HCT116 (cell line): Measurements from ENCODE around the gene SCAMP1. TPM values are rescaled to one million over a fixed set of nuclear protein-coding genes. Genes with fewer than 3 reads are reported as not detected.

Experiments used
- ATAC-seq: fragments of 200-7000 bp; cut with Tn5 transposase; 2 replicates; pipeline ENCODE4 v1.9.1; 2020; ENCODE audit warnings: mild to moderate bottlenecking, moderate library complexity
- BruUV-seq: library from RNA; stranded (reverse); fragments of 400-500 nt; replicated peaks from 2 replicates; lab custom pipeline; 2021; lab: Mats Ljungman, UMichigan
- CTCF ChIA-PET: fragments of 300-600 bp; sonication (Branson Sonifier 250); formaldehyde crosslinking; loops from one replicate; lab custom pipeline; 2021; ENCODE audit warnings: antibody characterized with exemption; lab: Charles Lee
- POLR2A ChIA-PET: fragments of 300-600, 350-600 bp; sonication (Branson Sonifier 250); formaldehyde crosslinking; loops from one replicate; lab custom pipeline; 2021; ENCODE audit warnings: antibody characterized with exemption; lab: Charles Lee
- RAD21 ChIA-PET, 2 experiments: fragments of 300-600 bp; sonication (Branson Sonifier 250); formaldehyde crosslinking; loops; one replicate each; lab custom pipeline; 2023; ENCODE audit warnings: low total read pairs in 2 of 2; ENCODE audit not compliant: uncharacterized antibody in 2 of 2, unreplicated experiment in 2 of 2, low non-redundant PET in 1 of 2; lab: Charles Lee
- DNase-seq: peaks from one replicate; pipeline ENCODE4 v3.0.0-alpha.2; 2010; ENCODE audit warnings: low read depth, low spot score
- H2AFZ ChIP-seq: fragments of 200-600 bp; shearing (Covaris generic), sonication (generic); 2 replicates; pipeline ENCODE4 v1.6.1; 2017; ENCODE audit warnings: low read depth, mixed run types, mixed read lengths, antibody characterized with exemption, low read length; ENCODE audit not compliant: poor library complexity, severe bottlenecking
- H3K27ac ChIP-seq: 2 replicates; pipeline ENCODE4 v1.5.1; 2012; ENCODE audit warnings: low read depth, low read length
- H3K27me3 ChIP-seq: fragments of 200-600 bp; sonication (generic); 2 replicates; pipeline ENCODE4 v1.6.1; 2016; ENCODE audit warnings: mixed run types, low read length, mixed read lengths; ENCODE audit not compliant: insufficient read depth
- H3K36me3 ChIP-seq, 2 experiments: fragments of 200-500 bp in 1 of 2; fragments of 200-600 bp in 1 of 2; sonication (Bioruptor generic) in 1 of 2; sonication (generic) in 1 of 2; 2 replicates each; pipeline versions ENCODE4 v1.5.1 to v1.6.1; 2014 to 2016; ENCODE audit warnings: low read length in 2 of 2, inconsistent platforms in 1 of 2, mixed read lengths in 1 of 2, mixed run types in 1 of 2; ENCODE audit not compliant: insufficient read depth in 2 of 2, control insufficient read depth in 1 of 2
- H3K4me1 ChIP-seq, 2 experiments: fragments of 200-600 bp in 1 of 2; sonication (generic) in 1 of 2; 2 replicates each; pipeline versions ENCODE4 v1.5.1 to v1.6.1; 2012 to 2017; ENCODE audit warnings: low read length in 2 of 2, inconsistent platforms in 1 of 2, mild to moderate bottlenecking in 1 of 2, mixed read lengths in 1 of 2, mixed run types in 1 of 2, moderate library complexity in 1 of 2; ENCODE audit not compliant: insufficient read depth in 2 of 2, control insufficient read depth in 1 of 2
- H3K4me2 ChIP-seq: fragments of 200-600 bp; sonication (generic); 2 replicates; pipeline ENCODE4 v1.6.1; 2017; ENCODE audit warnings: mixed run types, low read length, mixed read lengths
- H3K4me3 ChIP-seq, 2 experiments: fragments of 200-600 bp in 1 of 2; sonication (generic) in 1 of 2; replicated peaks in 1 of 2; 2 replicates each; pipeline ENCODE4 v1.5.1; 2011 to 2016; ENCODE audit warnings: low read length in 2 of 2, control low read depth in 1 of 2, low read depth in 1 of 2, mild to moderate bottlenecking in 1 of 2, mixed read lengths in 1 of 2, mixed run types in 1 of 2
- H3K79me2 ChIP-seq: fragments of 200-600 bp; sonication (generic); 2 replicates; pipeline ENCODE4 v1.6.1; 2017; ENCODE audit warnings: mild to moderate bottlenecking, mixed run types, low read length, moderate library complexity, mixed read lengths; ENCODE audit not compliant: insufficient read depth
- H3K9ac ChIP-seq: fragments of 200-600 bp; sonication (generic); 2 replicates; pipeline ENCODE4 v1.6.1; 2016; ENCODE audit warnings: low read length, mixed read lengths
- H3K9me2 ChIP-seq: fragments of 200-600 bp; sonication (generic), shearing (Covaris generic); 2 replicates; pipeline ENCODE4 v1.6.1; 2017; ENCODE audit warnings: mixed run types, mild to moderate bottlenecking, moderate library complexity; ENCODE audit not compliant: insufficient read depth
- H3K9me3 ChIP-seq, 2 experiments: fragments of 200-500 bp in 1 of 2; fragments of 200-600 bp in 1 of 2; sonication (Bioruptor generic) in 1 of 2; sonication (generic) in 1 of 2; 2 replicates each; pipeline ENCODE4 v1.6.1; 2014 to 2017; ENCODE audit warnings: low read length in 2 of 2, mixed read lengths in 2 of 2, inconsistent platforms in 1 of 2, low read depth in 1 of 2, mild to moderate bottlenecking in 1 of 2, mixed run types in 1 of 2, moderate library complexity in 1 of 2; ENCODE audit not compliant: control insufficient read depth in 1 of 2, insufficient read depth in 1 of 2
- H4K20me1 ChIP-seq: fragments of 200-600 bp; sonication (generic), shearing (Covaris generic); 2 replicates; pipeline ENCODE4 v1.6.1; 2017; ENCODE audit warnings: mixed run types, mild to moderate bottlenecking, moderate library complexity; ENCODE audit not compliant: insufficient read depth
- CBX3 ChIP-seq: IDR thresholded peaks from 2 replicates; pipeline ENCODE4 v1.6.1; 2012; ENCODE audit warnings: low read depth
- ELF1 ChIP-seq: IDR thresholded peaks from 2 replicates; pipeline ENCODE4 v1.6.1; 2012; ENCODE audit warnings: low read depth, borderline replicate concordance
- EZH2 ChIP-seq: fragments of 200-600 bp; sonication (generic); IDR thresholded peaks from 2 replicates; pipeline ENCODE4 v1.6.1; 2017; ENCODE audit warnings: antibody characterized with exemption, mixed run types
- EZH2phosphoT487 ChIP-seq: fragments of 200-600 bp; IDR thresholded peaks from 2 replicates; pipeline ENCODE4 v1.6.1; 2018; ENCODE audit warnings: antibody characterized with exemption, borderline replicate concordance
- MAX ChIP-seq: IDR thresholded peaks from 2 replicates; pipeline ENCODE4 v1.6.1; 2012
- RAD21 ChIP-seq: IDR thresholded peaks from 2 replicates; pipeline ENCODE4 v1.6.1; 2012; ENCODE audit warnings: low read depth, mild to moderate bottlenecking
- SIN3A ChIP-seq: IDR thresholded peaks from 2 replicates; pipeline ENCODE4 v1.6.1; 2012; ENCODE audit warnings: low read depth
- SP1 ChIP-seq: IDR thresholded peaks from 2 replicates; pipeline ENCODE4 v1.6.1; 2012; ENCODE audit warnings: low read depth
- SRF ChIP-seq: IDR thresholded peaks from 2 replicates; pipeline ENCODE4 v1.6.1; 2012; ENCODE audit warnings: low read depth
- TCF7L2 ChIP-seq: IDR thresholded peaks from 2 replicates; pipeline ENCODE4 v1.7.0; 2011; ENCODE audit warnings: borderline replicate concordance, inconsistent platforms; ENCODE audit not compliant: insufficient read depth, insufficient read length; ENCODE audit errors: extremely low read depth
- ZBTB33 ChIP-seq: IDR thresholded peaks from 2 replicates; pipeline ENCODE4 v1.6.1; 2011; ENCODE audit warnings: mild to moderate bottlenecking, low read length, moderate library complexity; ENCODE audit not compliant: insufficient replicate concordance; ENCODE audit errors: extremely low read depth
- ZFX ChIP-seq: fragments of 450-650 bp; IDR thresholded peaks from 2 replicates; pipeline ENCODE4 v1.6.1; 2017
- ZNF274 ChIP-seq: fragments of 200-500 bp; sonication (Bioruptor generic); IDR thresholded peaks from 2 replicates; pipeline ENCODE4 v1.6.1; 2014; ENCODE audit warnings: mild to moderate bottlenecking, low read depth, low read length, inconsistent platforms
- intact Hi-C: fragments of 100-400 bp; cut with micrococcal nuclease; formaldehyde crosslinking; loops from 2 replicates; pipeline ENCODE4 v1.10.0; 2022
- total RNA-seq: library from RNA; stranded (reverse); gene quantifications from one replicate; pipeline ENCODE4 v1.2.1, GENCODE V29; 2021; ENCODE audit not compliant: unreplicated experiment
- TF ChIP-seq, protein P1 (sequence below): IDR thresholded peaks from 2 replicates; pipeline ENCODE4 v1.6.1; 2012; ENCODE audit warnings: low read depth

Gene SCAMP1
- total RNA-seq, 1 experiment from 2014 or later = 46.4 TPM

DNA sequence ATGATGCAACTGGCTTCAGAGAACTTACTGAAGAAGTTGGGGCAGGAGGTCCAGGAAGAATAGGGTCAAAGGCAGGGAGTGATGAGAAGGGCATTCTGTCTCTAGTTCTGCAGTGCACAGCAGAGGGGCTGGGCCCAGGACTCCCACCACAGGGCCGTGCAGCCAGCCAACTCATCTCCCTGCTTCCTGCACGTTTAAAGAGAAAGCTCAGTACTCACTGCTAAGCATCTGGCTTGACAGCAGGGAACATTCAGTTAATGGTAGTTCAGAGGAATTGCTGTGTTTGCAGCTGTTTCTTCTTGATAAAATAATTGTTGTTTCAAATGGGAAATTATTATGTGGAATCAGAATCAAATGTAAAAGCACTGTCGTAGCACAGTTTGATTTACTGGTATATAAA is 25.6 kb upstream of the SCAMP1 start:
- DNase-seq = no peak
- no peaks in the 10 kb centered on the region for H3K79me2 ChIP-seq
- BruUV-seq = no TSS peak
- H3K9ac ChIP-seq = no peak overlapping the region
- POLR2A ChIA-PET = no interaction called here
- H4K20me1 ChIP-seq = no peaks in the 10 kb centered on the region
- no peaks in the 10 kb centered on the region for H3K36me3 ChIP-seq
- no peaks in the 10 kb centered on the region for H3K9me3 ChIP-seq
- no peak overlapping the region for H2AFZ ChIP-seq
- TF ChIP-seq, protein P1, sequence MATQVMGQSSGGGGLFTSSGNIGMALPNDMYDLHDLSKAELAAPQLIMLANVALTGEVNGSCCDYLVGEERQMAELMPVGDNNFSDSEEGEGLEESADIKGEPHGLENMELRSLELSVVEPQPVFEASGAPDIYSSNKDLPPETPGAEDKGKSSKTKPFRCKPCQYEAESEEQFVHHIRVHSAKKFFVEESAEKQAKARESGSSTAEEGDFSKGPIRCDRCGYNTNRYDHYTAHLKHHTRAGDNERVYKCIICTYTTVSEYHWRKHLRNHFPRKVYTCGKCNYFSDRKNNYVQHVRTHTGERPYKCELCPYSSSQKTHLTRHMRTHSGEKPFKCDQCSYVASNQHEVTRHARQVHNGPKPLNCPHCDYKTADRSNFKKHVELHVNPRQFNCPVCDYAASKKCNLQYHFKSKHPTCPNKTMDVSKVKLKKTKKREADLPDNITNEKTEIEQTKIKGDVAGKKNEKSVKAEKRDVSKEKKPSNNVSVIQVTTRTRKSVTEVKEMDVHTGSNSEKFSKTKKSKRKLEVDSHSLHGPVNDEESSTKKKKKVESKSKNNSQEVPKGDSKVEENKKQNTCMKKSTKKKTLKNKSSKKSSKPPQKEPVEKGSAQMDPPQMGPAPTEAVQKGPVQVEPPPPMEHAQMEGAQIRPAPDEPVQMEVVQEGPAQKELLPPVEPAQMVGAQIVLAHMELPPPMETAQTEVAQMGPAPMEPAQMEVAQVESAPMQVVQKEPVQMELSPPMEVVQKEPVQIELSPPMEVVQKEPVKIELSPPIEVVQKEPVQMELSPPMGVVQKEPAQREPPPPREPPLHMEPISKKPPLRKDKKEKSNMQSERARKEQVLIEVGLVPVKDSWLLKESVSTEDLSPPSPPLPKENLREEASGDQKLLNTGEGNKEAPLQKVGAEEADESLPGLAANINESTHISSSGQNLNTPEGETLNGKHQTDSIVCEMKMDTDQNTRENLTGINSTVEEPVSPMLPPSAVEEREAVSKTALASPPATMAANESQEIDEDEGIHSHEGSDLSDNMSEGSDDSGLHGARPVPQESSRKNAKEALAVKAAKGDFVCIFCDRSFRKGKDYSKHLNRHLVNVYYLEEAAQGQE = no peak
- TF ChIP-seq MAX (no peak), ZFX (no peak), SP1 (no peak), SRF (no peak), EZH2phosphoT487 (no peak), ZNF274 (no peak), RAD21 (no peak), EZH2 (no peak), CBX3 (no peak), SIN3A (no peak), ZBTB33 (no peak), ELF1 (no peak), TCF7L2 (no peak)
- TF ChIP-seq, all 23 proteins: peak for 0
- intact Hi-C loops = no loop called here
- RAD21 ChIA-PET = no interaction called here
- no peak for ATAC-seq
- H3K27ac ChIP-seq = no peak overlapping the region
- H3K4me2 ChIP-seq = no peak overlapping the region
- H3K4me1 ChIP-seq = no peaks in the 10 kb centered on the region
- H3K27me3 ChIP-seq = no peaks in the 10 kb centered on the region
- no peak overlapping the region for H3K4me3 ChIP-seq
- CTCF ChIA-PET = no interaction called here
- H3K9me2 ChIP-seq = no peaks in the 10 kb centered on the region
